Smooth muscle cell (in vitro differentiated cells): ENCODE measurements around the gene SMC3. TPM values are rescaled to one million over a fixed set of nuclear protein-coding genes. Genes with fewer than 3 reads are reported as not detected.

ENCODE experiments used
- DNase-seq: peaks from one replicate; lab custom pipeline; 2025; ENCODE audit not compliant: unreplicated experiment; lab: John Stamatoyannopoulos, UW
- H2AFZ ChIP-seq: fragments of 200-600 bp; sonication (generic); 2 replicates; pipeline ENCODE4 v1.6.0; 2016; ENCODE audit warnings: antibody characterized with exemption, low read depth, mild to moderate bottlenecking
- H3F3A ChIP-seq: fragments of 200-600 bp; sonication (generic); 2 replicates; pipeline ENCODE4 v1.6.0; 2017; ENCODE audit warnings: antibody characterized with exemption, low read depth
- H3K27ac ChIP-seq: fragments of 200-600 bp; sonication (generic); 2 replicates; pipeline ENCODE4 v1.5.1; 2016; ENCODE audit warnings: low read depth, mild to moderate bottlenecking
- H3K27me3 ChIP-seq: fragments of 200-600 bp; sonication (generic); 2 replicates; pipeline ENCODE4 v1.6.1; 2016; ENCODE audit warnings: low read depth, mild to moderate bottlenecking
- H3K36me3 ChIP-seq: fragments of 200-600 bp; sonication (generic); 2 replicates; pipeline ENCODE4 v1.5.1; 2016; ENCODE audit warnings: low read depth
- H3K4me1 ChIP-seq: fragments of 200-600 bp; sonication (generic); 2 replicates; pipeline ENCODE4 v1.5.1; 2016; ENCODE audit warnings: low read depth
- H3K4me2 ChIP-seq: fragments of 200-600 bp; sonication (generic); 2 replicates; pipeline ENCODE4 v1.6.0; 2016; ENCODE audit warnings: mild to moderate bottlenecking
- H3K4me3 ChIP-seq: fragments of 200-600 bp; sonication (generic); 2 replicates; pipeline ENCODE4 v1.5.1; 2016; ENCODE audit warnings: mild to moderate bottlenecking
- H3K79me2 ChIP-seq: fragments of 200-600 bp; sonication (generic); 2 replicates; pipeline ENCODE4 v1.6.0; 2016; ENCODE audit warnings: low read depth, mild to moderate bottlenecking
- H3K9ac ChIP-seq: fragments of 200-600 bp; sonication (generic); 2 replicates; pipeline ENCODE4 v1.6.0; 2016; ENCODE audit warnings: low read depth
- H3K9me3 ChIP-seq: fragments of 200-600 bp; sonication (generic); replicated peaks from 2 replicates; pipeline ENCODE4 v1.5.1; 2016; ENCODE audit warnings: low read depth
- H4K20me1 ChIP-seq: fragments of 200-600 bp; sonication (generic); 2 replicates; pipeline ENCODE4 v1.6.0; 2016; ENCODE audit warnings: low read depth
- CTCF ChIP-seq: fragments of 200-600 bp; sonication (generic); IDR thresholded peaks from 2 replicates; pipeline ENCODE4 v1.5.1; 2017; ENCODE audit warnings: borderline replicate concordance, mild to moderate bottlenecking, antibody characterized with exemption; ENCODE audit not compliant: insufficient read depth, poor library complexity, severe bottlenecking
- WGBS: methylation state at CpG from one replicate; pipeline ENCODE4 v1.1.7; 2016; ENCODE audit warnings: low lambda C conversion rate; 5-methylcytosine and 5-hydroxymethylcytosine counted together
- polyA plus RNA-seq: library from polyadenylated mRNA; unstranded; fragments of >200 nt; fragmentation: Nextera tagmentation; extraction: Ambion mirVana; gene quantifications from 2 replicates; pipeline ENCODE4 v1.2.1, GENCODE V29; 2016
- total RNA-seq: library from RNA; depleted of rRNA; stranded (reverse); fragments of >200 nt; gene quantifications from 2 replicates; pipeline ENCODE4 v1.2.3, GENCODE V29; 2014

SMC3 gene
- total RNA-seq (24.4 and 26.0 TPM in 2 replicates), polyA plus RNA-seq (31.0 and 32.6 TPM in 2 replicates)

GRCh38 chr10:110567201-110568054 is at the start of gene SMC3:
Gene SMC3 (plus strand): TSS chr10:110567695. CDS start chr10:110567817, 122 bp downstream.
- Histone ChIP-seq H3K27me3 (no peaks in the 10 kb centered on the region), H3K4me3 (peak within 1 kb of the TSS; percentile 94), H4K20me1 (peaks cover 33% of the 10 kb centered on the region), H3K4me2 (peak within 1 kb of the TSS; percentile 97), H2AFZ (peak within 1 kb of the TSS; percentile 93), H3K9ac (peak within 1 kb of the TSS; percentile 99), H3K27ac (peak within 1 kb of the TSS; percentile 96), H3K9me3 (no peaks in the 10 kb centered on the region), H3K36me3 (no peaks in the 10 kb centered on the region), H3F3A (peaks cover 5% of the 10 kb centered on the region), H3K79me2 (peaks cover 49% of the 10 kb centered on the region), H3K4me1 (peaks cover 15% of the 10 kb centered on the region)
- WGBS = under 1% methylated on average over 62 of the region's 64 CpGs
- DNase-seq = peak; percentile 90
- no peak for TF ChIP-seq CTCF

- Histone ChIP-seq H3K27ac (no peak overlapping the region), H3K4me2 (no peak overlapping the region), H3K9me3 (no peaks in the 10 kb centered on the region), H3K27me3 (no peaks in the 10 kb centered on the region), H4K20me1 (no peaks in the 10 kb centered on the region), H3K4me3 (no peak overlapping the region), H3F3A (no peaks in the 10 kb centered on the region), H3K79me2 (no peaks in the 10 kb centered on the region), H3K36me3 (no peaks in the 10 kb centered on the region), H3K4me1 (no peaks in the 10 kb centered on the region), H3K9ac (no peak overlapping the region), H2AFZ (no peak overlapping the region)
- DNase-seq = no peak
- TF ChIP-seq CTCF = no peak
- 94% methylated on average over 4 of the region's 4 CpGs for WGBS
These were observed 45.0 kb upstream of the SMC3 start for GRCh38 chr10:110522365-110522988.

GRCh38 chr10:110523736-110524135 is 43.8 kb upstream of the SMC3 start:
- Histone ChIP-seq H2AFZ (no peak overlapping the region), H3K36me3 (no peaks in the 10 kb centered on the region), H3K4me2 (no peak overlapping the region), H3K4me3 (no peak overlapping the region), H3K27ac (no peak overlapping the region), H3K4me1 (no peaks in the 10 kb centered on the region), H3K9ac (no peak overlapping the region), H4K20me1 (no peaks in the 10 kb centered on the region), H3F3A (peaks cover 5% of the 10 kb centered on the region), H3K79me2 (no peaks in the 10 kb centered on the region), H3K9me3 (no peaks in the 10 kb centered on the region), H3K27me3 (no peaks in the 10 kb centered on the region)
- DNase-seq = no peak
- TF ChIP-seq CTCF = no peak
- WGBS = 80% methylated on average over 3 of the region's 3 CpGs
